HG03571 (cell line): ENCODE measurements around the gene TRABD2B.

Source experiments
- ATAC-seq: cut with Tn5 transposase; IDR thresholded peaks from one replicate; pipeline ENCODE4 v1.9.1; 2021; ENCODE audit not compliant: unreplicated experiment

Gene TRABD2B

DNA sequence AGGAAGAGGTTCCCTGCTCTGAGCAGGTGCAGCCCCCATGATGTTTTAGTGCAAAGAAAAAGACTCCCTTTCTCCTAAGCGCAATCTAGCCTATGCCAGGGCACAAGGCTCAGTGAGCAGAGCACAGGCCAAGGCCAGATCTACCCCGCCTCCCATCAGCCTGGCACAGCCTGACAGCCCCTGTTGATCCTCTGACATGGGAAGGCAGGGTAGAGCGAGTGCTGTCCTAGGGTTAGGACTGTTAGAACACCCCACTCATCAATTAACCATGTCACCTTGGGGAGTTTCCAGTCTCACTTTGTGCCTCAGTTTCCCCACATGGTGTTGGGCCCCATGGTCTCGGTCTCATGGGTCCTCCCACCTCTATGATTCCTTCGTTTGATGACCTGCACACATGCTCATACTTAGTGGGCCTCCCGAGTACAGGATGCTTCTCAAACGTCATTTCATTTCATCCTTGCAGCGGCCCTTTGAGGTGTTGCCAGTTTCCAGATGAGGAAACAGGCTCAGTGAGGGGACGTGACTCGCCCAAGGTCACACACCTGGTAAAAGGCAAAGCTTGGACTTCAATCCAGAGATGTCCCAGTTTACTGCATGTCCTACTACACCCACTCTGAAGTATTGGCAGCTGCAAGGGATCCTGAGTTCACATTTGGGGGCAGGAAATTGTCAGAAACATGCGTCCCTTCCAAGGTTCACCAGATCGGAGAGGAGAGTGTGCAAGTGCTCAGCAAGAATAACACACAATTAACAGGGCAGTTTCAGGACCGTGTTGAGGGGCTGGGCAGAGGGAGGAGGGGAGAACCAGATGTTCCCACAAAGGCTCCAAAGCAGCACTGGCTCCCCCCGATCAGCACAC, 213.3 kb downstream of the TRABD2B start:
- no peak for ATAC-seq

GRCh38 chr1:47782414-47783166, 214.6 kb downstream of the TRABD2B start:
- ATAC-seq: no peak

- ATAC-seq: no peak
These were observed 215.8 kb downstream of the TRABD2B start for GRCh38 chr1:47781171-47781959.

DNA sequence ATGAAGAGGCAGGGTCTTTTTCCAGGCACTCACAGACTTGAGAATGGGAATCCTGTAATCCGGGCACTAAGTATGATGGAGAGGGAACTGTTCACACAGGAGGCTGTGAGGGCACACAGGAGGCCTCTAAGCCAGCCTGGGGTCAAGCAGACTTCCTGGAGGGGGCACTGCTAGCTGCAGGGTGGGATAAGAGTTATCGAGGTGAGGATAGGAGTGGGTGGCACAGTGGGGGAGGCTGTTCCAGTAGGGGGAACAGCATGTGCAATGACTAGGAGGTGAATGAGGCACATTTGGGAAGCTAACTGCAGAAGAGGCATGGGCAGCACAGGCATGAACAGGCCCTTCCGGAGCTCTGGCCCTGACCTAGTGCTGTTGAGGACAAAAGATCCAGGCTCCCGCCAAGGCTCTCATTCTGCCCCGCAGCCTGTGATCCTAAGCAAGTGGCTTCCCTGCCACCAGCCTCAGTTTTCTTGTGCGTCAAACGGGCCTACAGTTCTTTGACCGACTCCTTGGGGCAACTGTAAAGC, 216.7 kb downstream of the TRABD2B start:
- ATAC-seq: no peak

DNA sequence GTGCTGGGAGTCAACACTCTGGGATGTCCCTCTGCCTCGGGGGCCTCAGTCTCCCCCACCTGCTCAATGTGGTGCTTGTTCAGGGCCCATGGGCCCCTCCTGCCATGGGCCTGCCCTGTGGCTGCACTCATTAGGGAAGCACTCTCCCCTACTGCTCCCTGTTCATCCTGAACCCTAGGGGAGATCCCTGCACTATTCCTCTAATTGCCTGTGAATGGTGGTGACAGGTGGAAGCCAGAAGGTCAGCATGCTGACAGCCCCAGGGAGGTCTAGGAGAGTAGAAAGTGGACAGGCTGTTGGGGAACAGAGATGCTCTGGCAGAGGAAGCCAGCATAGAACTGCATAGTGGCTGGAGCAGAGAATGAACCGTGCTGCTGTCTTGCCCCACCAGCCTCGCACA, 217.6 kb downstream of the TRABD2B start:
- ATAC-seq: no peak

- ATAC-seq: no peak
These were observed 218.9 kb downstream of the TRABD2B start for GRCh38 chr1:47778280-47778679.

- no peak for ATAC-seq
These were observed 219.9 kb downstream of the TRABD2B start for GRCh38 chr1:47777322-47777721.

DNA sequence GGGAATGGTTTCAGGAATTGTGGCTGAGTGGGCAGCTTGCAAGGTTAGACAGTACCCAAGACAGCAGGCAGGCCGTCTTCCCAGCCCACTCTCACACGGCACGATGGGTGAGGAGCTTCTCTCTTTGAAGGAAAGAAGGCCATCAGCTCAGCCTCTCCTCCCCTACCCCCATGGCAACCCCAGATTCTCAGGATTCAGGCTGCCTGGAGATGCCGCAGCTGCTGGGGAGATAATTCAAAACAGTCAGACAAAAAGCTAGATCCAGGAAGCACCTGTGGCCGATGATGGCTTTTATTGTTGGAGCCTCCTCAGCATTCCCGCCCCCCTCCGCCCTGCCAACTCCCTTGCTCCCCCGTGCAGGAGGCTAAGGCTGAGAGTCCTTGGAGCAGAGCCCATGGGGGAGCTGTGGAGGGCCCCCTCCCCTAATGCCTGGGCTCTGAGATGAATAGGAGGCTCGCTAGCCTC, 220.5 kb downstream of the TRABD2B start:
- ATAC-seq: no peak

- no peak for ATAC-seq
These were observed 222.0 kb downstream of the TRABD2B start for GRCh38 chr1:47774986-47775834.

DNA sequence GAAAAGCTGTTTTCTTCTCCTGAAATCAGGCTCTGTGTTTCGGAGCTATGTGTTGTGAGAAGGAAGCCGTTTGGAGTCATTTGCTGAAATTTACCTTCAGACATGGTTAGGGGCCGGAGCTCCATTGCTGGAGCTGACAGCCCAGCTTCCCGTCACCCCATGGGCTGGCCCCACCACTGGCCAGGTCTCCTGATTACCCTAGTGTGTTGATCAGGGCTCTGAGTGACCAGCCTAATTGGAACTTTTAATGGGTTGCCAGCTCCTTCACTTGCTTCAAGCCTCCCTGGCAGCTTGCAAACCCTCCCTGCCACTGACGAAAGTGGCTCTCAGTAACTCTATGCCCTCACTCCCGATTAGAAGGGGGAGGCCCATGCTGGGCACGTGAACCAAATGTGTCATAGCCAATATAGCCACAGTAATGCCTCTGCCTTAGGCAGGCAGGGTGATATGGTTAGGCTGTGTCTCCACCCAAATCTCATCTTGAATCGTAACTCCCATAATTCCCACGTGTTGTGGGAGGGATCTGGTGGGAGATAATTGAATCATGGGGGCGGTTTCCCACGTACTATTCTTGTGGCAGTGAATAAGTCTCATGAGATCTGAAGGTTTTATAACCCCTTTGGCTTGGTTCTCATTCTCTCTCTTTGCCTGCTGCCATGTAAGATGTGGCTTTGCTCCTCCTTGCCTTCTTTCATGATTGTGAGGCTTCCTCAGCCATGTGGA, 224.1 kb downstream of the TRABD2B start:
- ATAC-seq: no peak

GRCh38 chr1:47772281-47772680, 224.9 kb downstream of the TRABD2B start:
- ATAC-seq: no peak

DNA sequence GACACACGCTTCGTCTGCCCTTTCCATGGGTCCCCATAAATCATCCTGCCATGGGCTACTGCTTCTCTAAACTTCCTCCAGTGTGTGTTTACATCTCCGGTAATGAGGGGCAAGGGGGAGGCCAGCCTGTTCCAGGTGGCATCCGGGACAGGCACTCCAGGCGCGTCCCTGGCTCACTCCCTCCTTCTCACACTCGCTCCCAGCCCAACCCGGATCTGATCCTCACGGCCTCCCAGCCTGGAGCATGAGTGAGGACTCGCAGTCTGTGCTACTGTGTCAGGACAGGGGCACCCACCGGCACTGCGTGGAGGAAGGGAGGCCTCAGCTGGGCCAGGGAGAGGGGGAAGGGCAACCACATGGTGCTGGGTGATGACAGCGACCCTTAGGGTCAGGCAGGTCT, 225.4 kb downstream of the TRABD2B start:
- ATAC-seq: no peak

DNA sequence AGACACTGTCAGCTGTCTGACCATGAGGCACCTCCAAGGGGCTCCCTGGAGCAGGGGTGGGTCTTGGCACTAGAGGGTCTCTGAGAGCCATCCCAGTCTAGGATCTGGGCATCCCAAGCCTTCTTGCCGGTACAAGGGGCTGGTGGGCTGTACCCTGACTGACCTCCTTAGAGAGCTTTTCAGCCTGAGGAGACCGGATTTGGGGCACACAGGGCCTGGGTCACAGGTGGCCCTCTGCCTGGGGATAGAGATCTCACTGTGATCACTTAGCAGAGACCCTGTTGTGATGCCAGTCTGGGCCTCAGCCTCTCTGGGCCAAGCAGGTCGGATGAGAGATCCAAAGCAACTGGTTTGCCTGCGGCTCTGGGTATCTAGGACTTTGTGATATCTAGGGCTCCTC, 227.2 kb downstream of the TRABD2B start:
- no peak for ATAC-seq

GRCh38 chr1:47769295-47769694, 227.9 kb downstream of the TRABD2B start:
- no peak for ATAC-seq

- no peak for ATAC-seq
These were observed 229.5 kb downstream of the TRABD2B start for GRCh38 chr1:47767741-47768100.

GRCh38 chr1:47766832-47767740, 230.1 kb downstream of the TRABD2B start:
- no peak for ATAC-seq

DNA sequence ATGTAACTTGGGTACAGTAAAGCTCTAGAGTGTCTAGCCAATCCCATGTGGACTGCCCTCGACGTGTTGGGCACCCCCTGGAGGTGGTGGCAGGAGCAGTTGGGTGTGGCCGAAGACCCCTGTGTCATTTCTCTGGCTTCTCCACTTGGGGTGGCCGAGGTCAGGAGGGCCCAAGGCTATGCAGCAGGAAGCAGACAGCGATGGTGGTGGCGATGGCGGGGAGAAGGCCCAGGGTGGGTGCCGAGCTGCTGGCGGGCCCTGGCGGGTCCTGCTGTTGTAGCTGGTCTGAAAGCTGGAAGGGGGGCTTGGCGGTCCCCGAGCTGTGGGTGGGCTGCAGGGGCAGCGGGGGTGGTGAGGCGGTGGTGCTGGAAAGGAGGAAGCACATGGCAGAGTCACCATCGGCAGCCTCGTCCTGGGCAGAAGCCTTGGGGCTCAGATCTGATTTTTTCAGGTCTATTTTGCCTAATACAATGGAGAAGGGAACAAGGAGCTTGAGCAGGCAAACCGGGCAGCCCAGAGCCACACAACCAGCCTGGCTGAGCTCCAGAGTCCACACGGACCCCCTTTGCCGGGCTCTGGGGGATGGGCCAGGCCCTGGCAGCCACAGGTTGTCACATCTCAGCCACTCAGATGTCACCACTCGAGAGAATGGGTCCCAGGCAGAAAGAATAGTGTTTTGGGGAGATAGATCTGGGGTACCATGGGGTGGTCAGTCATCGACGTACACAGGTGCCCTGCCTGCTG, 231.3 kb downstream of the TRABD2B start:
- ATAC-seq: no peak

DNA sequence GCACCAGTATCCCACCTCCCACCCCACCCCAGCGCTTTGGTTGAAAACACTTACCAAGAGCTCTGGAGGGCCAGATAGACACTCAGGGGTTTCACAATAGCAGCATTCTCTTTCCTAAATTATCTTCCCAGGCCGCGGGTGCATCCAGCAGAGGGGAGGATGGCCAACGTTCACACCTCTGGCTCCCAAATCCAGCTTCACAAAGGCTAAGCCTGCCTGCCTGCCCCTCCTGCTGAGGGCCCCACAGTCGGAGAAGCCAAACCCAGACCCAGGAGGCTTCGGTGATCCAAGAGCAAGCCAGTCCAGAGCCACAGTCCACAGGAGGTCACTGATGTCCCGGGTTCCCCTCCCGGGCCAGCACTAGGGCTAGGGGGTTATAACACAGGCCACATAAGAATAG, 231.9 kb downstream of the TRABD2B start:
- ATAC-seq: no peak
